GM12874 (cell line): Measurements from ENCODE around the gene FCHSD1.

Experiments
- CTCF ChIP-seq: IDR thresholded peaks from 2 replicates; pipeline ENCODE4 v1.5.1; 2011; ENCODE audit warnings: low read depth, mild to moderate bottlenecking, control low read depth, low read length, moderate library complexity; ENCODE audit not compliant: insufficient read depth

FCHSD1 gene

GRCh38 chr5:141650851-141651727 lies at the start of gene FCHSD1:
Gene FCHSD1, minus strand, starts transcription at chr5:141651418. Its CDS starts 50 bp downstream, at chr5:141651368.
- no peak for TF ChIP-seq CTCF

- no peak for TF ChIP-seq CTCF
These were observed 46.4 kb upstream of the FCHSD1 start for GRCh38 chr5:141697586-141697985.

- TF ChIP-seq CTCF, result no peak
These were observed 45.2 kb upstream of the FCHSD1 start for GRCh38 chr5:141696431-141696830.

GRCh38 chr5:141695627-141696215 lies 44.5 kb upstream of the FCHSD1 start:
- no peak for TF ChIP-seq CTCF

GRCh38 chr5:141694479-141694878 lies 43.3 kb upstream of the FCHSD1 start:
- no peak for TF ChIP-seq CTCF

- no peak for TF ChIP-seq CTCF
These were observed 41.9 kb upstream of the FCHSD1 start for GRCh38 chr5:141692919-141693725.

GRCh38 chr5:141692533-141692888 lies 41.3 kb upstream of the FCHSD1 start:
- TF ChIP-seq CTCF, result no peak
